T-helper 17 cell (primary cell): ENCODE data around the gene FAM53A. TPM values are rescaled to one million over a fixed set of nuclear protein-coding genes. Genes with fewer than 3 reads are reported as not detected.

ENCODE experiments used
- ATAC-seq: fragments of 150-1000 bp; cut with Tn5 transposase; 2 replicates; pipeline ENCODE4 v1.10.0; 2021; ENCODE audit warnings: mild to moderate bottlenecking, moderate library complexity
- DNase-seq, 3 donors: peaks; one replicate each; pipeline versions ENCODE4 v3.0.0 to v3.0.0-alpha.2; 2020 to 2021
- H3K9me3 ChIP-seq: one replicate; pipeline ENCODE4 v1.7.0; 2013; ENCODE audit warnings: low read length, mild to moderate bottlenecking; ENCODE audit not compliant: control insufficient read depth, poor library complexity, severe bottlenecking
- H3K27ac Mint-ChIP-seq: one replicate; pipeline ENCODE4 v1.8.0; 2022; ENCODE audit warnings: mild to moderate bottlenecking, moderate library complexity, mixed read lengths
- H3K27me3 Mint-ChIP-seq: one replicate; pipeline ENCODE4 v1.8.0; 2022; ENCODE audit warnings: mixed read lengths
- H3K36me3 Mint-ChIP-seq: one replicate; pipeline ENCODE4 v1.8.0; 2022; ENCODE audit warnings: low read depth, mixed read lengths
- H3K4me1 Mint-ChIP-seq: one replicate; pipeline ENCODE4 v1.8.0; 2022; ENCODE audit warnings: mild to moderate bottlenecking, mixed read lengths
- H3K4me3 Mint-ChIP-seq: one replicate; pipeline ENCODE4 v1.8.0; 2022; ENCODE audit warnings: mild to moderate bottlenecking, moderate library complexity, mixed read lengths
- total RNA-seq, 4 donors: library from RNA in 2 of 4; stranded (reverse) in 2 of 4; gene quantifications; one replicate each; pipeline ENCODE4 v1.2.3 and lab custom pipeline; 2022 to 2026

Gene FAM53A
- total RNA-seq, 2 donors from 2014 or later: 2.4 to 3.1 TPM

GRCh38 chr4:1721666-1722550 is 37.8 kb upstream of the FAM53A start:
- no peak for DNase-seq
- ATAC-seq: no peak
- H3K9me3 ChIP-seq: no peaks in the 10 kb centered on the region
- peak overlapping the region; percentile 99 for H3K27ac Mint-ChIP-seq
- H3K4me1 Mint-ChIP-seq: peaks cover 41% of the 10 kb centered on the region
- H3K4me3 Mint-ChIP-seq: peak overlapping the region; percentile 90
- H3K36me3 Mint-ChIP-seq: peaks cover 4% of the 10 kb centered on the region
- no peaks in the 10 kb centered on the region for H3K27me3 Mint-ChIP-seq

- Mint-ChIP-seq H3K4me1 (peaks cover 36% of the 10 kb centered on the region), H3K27ac (peak within 1 kb of the TSS; percentile 99), H3K36me3 (no peaks in the 10 kb centered on the region), H3K27me3 (no peaks in the 10 kb centered on the region), H3K4me3 (peak within 1 kb of the TSS; percentile 90)
- peak; percentile 87 for ATAC-seq
- peak; percentile 90 to 96 (median 90) for DNase-seq
- no peaks in the 10 kb centered on the region for H3K9me3 ChIP-seq
These were observed 37.0 kb upstream of the FAM53A start, which contains the start of the genes TACC3 and TMEM129 for GRCh38 chr4:1721003-1721665. Gene TACC3 (plus strand): TSS chr4:1721521. CDS start chr4:1723422, 1,901 bp downstream. Gene TMEM129 (minus strand): TSS chr4:1721323. CDS start chr4:1720837, 486 bp downstream.

- Mint-ChIP-seq H3K36me3 (no peaks in the 10 kb centered on the region), H3K4me1 (peaks cover 38% of the 10 kb centered on the region), H3K27ac (peak overlapping the region; percentile 87), H3K4me3 (peak overlapping the region; percentile 88), H3K27me3 (no peaks in the 10 kb centered on the region)
- ATAC-seq (peak; percentile 8), DNase-seq (peak in 1 of 3 donors; percentile 40)
- no peaks in the 10 kb centered on the region for H3K9me3 ChIP-seq
These were observed 36.3 kb upstream of the FAM53A start for GRCh38 chr4:1720163-1720983.

- H3K36me3 Mint-ChIP-seq: no peaks in the 10 kb centered on the region
- H3K4me1 Mint-ChIP-seq: peaks cover 32% of the 10 kb centered on the region
- no peak overlapping the region for H3K27ac Mint-ChIP-seq
- ATAC-seq (no peak), DNase-seq (no peak)
- no peaks in the 10 kb centered on the region for H3K27me3 Mint-ChIP-seq
- H3K4me3 Mint-ChIP-seq: peak overlapping the region; percentile 53
- no peaks in the 10 kb centered on the region for H3K9me3 ChIP-seq
These were observed 34.2 kb upstream of the FAM53A start for GRCh38 chr4:1718095-1718850.

- Mint-ChIP-seq H3K27me3 (no peaks in the 10 kb centered on the region), H3K36me3 (no peaks in the 10 kb centered on the region), H3K4me1 (peaks cover 26% of the 10 kb centered on the region), H3K4me3 (no peak overlapping the region), H3K27ac (no peak overlapping the region)
- H3K9me3 ChIP-seq: no peaks in the 10 kb centered on the region
- ATAC-seq (no peak), DNase-seq (no peak)
These were observed 33.3 kb upstream of the FAM53A start for GRCh38 chr4:1717129-1718094.

GRCh38 chr4:1716065-1716945 is 32.2 kb upstream of the FAM53A start:
- Mint-ChIP-seq H3K4me3 (peak overlapping the region; percentile 41), H3K27me3 (no peaks in the 10 kb centered on the region), H3K27ac (peak overlapping the region; percentile 81), H3K4me1 (peaks cover 21% of the 10 kb centered on the region), H3K36me3 (no peaks in the 10 kb centered on the region)
- H3K9me3 ChIP-seq: no peaks in the 10 kb centered on the region
- ATAC-seq: no peak
- no peak for DNase-seq

- Mint-ChIP-seq H3K27me3 (no peaks in the 10 kb centered on the region), H3K4me3 (peak overlapping the region; percentile 28), H3K4me1 (peaks cover 28% of the 10 kb centered on the region), H3K36me3 (peaks cover 2% of the 10 kb centered on the region), H3K27ac (peak overlapping the region; percentile 92)
- ATAC-seq: no peak
- DNase-seq: no peak
- no peaks in the 10 kb centered on the region for H3K9me3 ChIP-seq
These were observed 31.1 kb upstream of the FAM53A start for GRCh38 chr4:1715002-1715758.

GRCh38 chr4:1714303-1715001 is 30.3 kb upstream of the FAM53A start:
- peak overlapping the region; percentile 28 for H3K4me3 Mint-ChIP-seq

GRCh38 chr4:1713003-1713851 is 29.1 kb upstream of the FAM53A start:
- Mint-ChIP-seq H3K36me3 (peaks cover 5% of the 10 kb centered on the region), H3K4me1 (peaks cover 33% of the 10 kb centered on the region), H3K27me3 (no peaks in the 10 kb centered on the region), H3K4me3 (peak overlapping the region; percentile 93), H3K27ac (peak overlapping the region; percentile 92)
- no peaks in the 10 kb centered on the region for H3K9me3 ChIP-seq
- ATAC-seq: peak; percentile 1
- no peak for DNase-seq

More at GRCh38 chr4:1714303-1715001, 30.3 kb upstream of the FAM53A start:
- DNase-seq: no peak
- Mint-ChIP-seq H3K4me1 (peaks cover 32% of the 10 kb centered on the region), H3K27ac (peak overlapping the region; percentile 92), H3K27me3 (no peaks in the 10 kb centered on the region), H3K36me3 (peaks cover 5% of the 10 kb centered on the region)
- no peak for ATAC-seq
- H3K9me3 ChIP-seq: no peaks in the 10 kb centered on the region
